Measurements from ENCODE around the gene KCTD15. TPM values are rescaled to one million over a fixed set of nuclear protein-coding genes. Genes with fewer than 3 reads are reported as not detected.

Gene KCTD15
- polyA plus RNA-seq, 1 donor (not counting 4 experiments of a cell fraction or from before 2014, with no cell fraction given) = 16.2 TPM

GRCh38 chr19:33808399-33808798, 11.7 kb downstream of the KCTD15 start:
- no peak overlapping the region for H2AFZ ChIP-seq (ENCODE audit: control insufficient read depth, low read length)
- no peaks in the 10 kb centered on the region for H3K9me3 ChIP-seq (ENCODE audit: control insufficient read depth, low read depth, low read length)
- H4K20me1 ChIP-seq (ENCODE audit: control insufficient read depth, extremely low read depth, insufficient read depth, low read length) = peaks cover 10% of the 10 kb centered on the region
- H3K4me2 ChIP-seq (ENCODE audit: control insufficient read depth, extremely low read depth, insufficient read depth, low read depth, low read length) = no peak overlapping the region
- FAIRE-seq (no peak), DNase-seq (ENCODE audit: low read depth, low spot score) (no peak)
- no peak for TF ChIP-seq EZH2 (IDR thresholded peaks at IDR 0.05; ENCODE audit: low read length)
- dilution Hi-C loops (cut with MboI; ENCODE audit: extremely low pct_ligation_motif_present, low sequenced_read_pairs) = no loop called here
- peaks cover 3% of the 10 kb centered on the region for H3K9me1 ChIP-seq (ENCODE audit: control insufficient read depth, extremely low read depth, insufficient read depth, low read length)
- peaks cover 24% of the 10 kb centered on the region for H3K4me1 ChIP-seq (ENCODE audit: control insufficient read depth, extremely low read depth, insufficient read depth, low read length)
- no peak overlapping the region for H3K4me3 ChIP-seq (ENCODE audit: control insufficient read depth in 2 of 3, extremely low read depth in 1 of 3, insufficient read depth in 2 of 3, low read depth in 1 of 3, low read length in 3 of 3)
- peaks cover 7 to 43% of the 10 kb centered on the region in 2 experiments for H3K36me3 ChIP-seq (ENCODE audit: control insufficient read depth in 2 of 2, extremely low read depth in 1 of 2, insufficient read depth in 2 of 2, low read length in 2 of 2)
- H3K27me3 ChIP-seq (ENCODE audit: control insufficient read depth, extremely low read depth, insufficient read depth, low read length) = no peaks in the 10 kb centered on the region
- H3K9ac ChIP-seq (ENCODE audit: control insufficient read depth, extremely low read depth, insufficient read depth, low read length) = no peak overlapping the region
- H3K27ac ChIP-seq (ENCODE audit: control insufficient read depth, insufficient read depth, low read length) = no peak overlapping the region
- peaks cover 7% of the 10 kb centered on the region for H3K79me2 ChIP-seq (ENCODE audit: control insufficient read depth, insufficient read depth, low read length)

- Histone ChIP-seq H3K9me3 (ENCODE audit: control insufficient read depth, low read depth, low read length) (no peaks in the 10 kb centered on the region), H4K20me1 (ENCODE audit: control insufficient read depth, extremely low read depth, insufficient read depth, low read length) (peaks cover 6% of the 10 kb centered on the region), H3K4me1 (ENCODE audit: control insufficient read depth, extremely low read depth, insufficient read depth, low read length) (peaks cover 13% of the 10 kb centered on the region), H3K9me1 (ENCODE audit: control insufficient read depth, extremely low read depth, insufficient read depth, low read length) (peaks cover 3% of the 10 kb centered on the region), H3K36me3 (ENCODE audit: control insufficient read depth in 2 of 2, extremely low read depth in 1 of 2, insufficient read depth in 2 of 2, low read length in 2 of 2) (peaks cover 7 to 41% of the 10 kb centered on the region in 2 experiments), H3K27me3 (ENCODE audit: control insufficient read depth, extremely low read depth, insufficient read depth, low read length) (no peaks in the 10 kb centered on the region), H3K79me2 (ENCODE audit: control insufficient read depth, insufficient read depth, low read length) (peaks cover 5% of the 10 kb centered on the region), H3K4me2 (ENCODE audit: control insufficient read depth, extremely low read depth, insufficient read depth, low read depth, low read length) (no peak overlapping the region), H3K27ac (ENCODE audit: control insufficient read depth, insufficient read depth, low read length) (no peak overlapping the region), H3K9ac (ENCODE audit: control insufficient read depth, extremely low read depth, insufficient read depth, low read length) (no peak overlapping the region), H2AFZ (ENCODE audit: control insufficient read depth, low read length) (no peak overlapping the region), H3K4me3 (ENCODE audit: control insufficient read depth in 2 of 3, extremely low read depth in 1 of 3, insufficient read depth in 2 of 3, low read depth in 1 of 3, low read length in 3 of 3) (no peak overlapping the region)
- FAIRE-seq (no peak), DNase-seq (ENCODE audit: low read depth, low spot score) (no peak)
- no peak for TF ChIP-seq EZH2 (IDR thresholded peaks at IDR 0.05; ENCODE audit: low read length)
- TF ChIP-seq CTCF (optimal IDR thresholded peaks at IDR 0.05 in 1 of 3, IDR thresholded peaks at IDR 0.05 in 1 of 3, conservative IDR thresholded peaks at IDR 0.05 in 1 of 3; ENCODE audit: extremely low read depth in 1 of 3, insufficient read depth in 2 of 3, low read length in 3 of 3) = no peak
- dilution Hi-C loops (cut with MboI; ENCODE audit: extremely low pct_ligation_motif_present, low sequenced_read_pairs) = no loop called here
Observed at GRCh38 chr19:33809960-33810359, 13.3 kb downstream of the KCTD15 start.

- peaks cover 13% of the 10 kb centered on the region for H3K4me1 ChIP-seq (ENCODE audit: control insufficient read depth, extremely low read depth, insufficient read depth, low read length)
- H3K4me3 ChIP-seq (ENCODE audit: control insufficient read depth in 2 of 3, extremely low read depth in 1 of 3, insufficient read depth in 2 of 3, low read depth in 1 of 3, low read length in 3 of 3) = no peak overlapping the region
- peaks cover 3% of the 10 kb centered on the region for H4K20me1 ChIP-seq (ENCODE audit: control insufficient read depth, extremely low read depth, insufficient read depth, low read length)
- peaks cover 2% of the 10 kb centered on the region for H3K79me2 ChIP-seq (ENCODE audit: control insufficient read depth, insufficient read depth, low read length)
- no peak overlapping the region for H2AFZ ChIP-seq (ENCODE audit: control insufficient read depth, low read length)
- H3K27me3 ChIP-seq (ENCODE audit: control insufficient read depth, extremely low read depth, insufficient read depth, low read length) = no peaks in the 10 kb centered on the region
- DNase-seq (ENCODE audit: low read depth, low spot score) (no peak), FAIRE-seq (no peak)
- peaks cover 3% of the 10 kb centered on the region for H3K9me1 ChIP-seq (ENCODE audit: control insufficient read depth, extremely low read depth, insufficient read depth, low read length)
- H3K4me2 ChIP-seq (ENCODE audit: control insufficient read depth, extremely low read depth, insufficient read depth, low read depth, low read length) = no peak overlapping the region
- H3K9me3 ChIP-seq (ENCODE audit: control insufficient read depth, low read depth, low read length) = no peaks in the 10 kb centered on the region
- no peak for TF ChIP-seq EZH2 (IDR thresholded peaks at IDR 0.05; ENCODE audit: low read length)
- TF ChIP-seq CTCF (optimal IDR thresholded peaks at IDR 0.05 in 1 of 3, IDR thresholded peaks at IDR 0.05 in 1 of 3, conservative IDR thresholded peaks at IDR 0.05 in 1 of 3; ENCODE audit: extremely low read depth in 1 of 3, insufficient read depth in 2 of 3, low read length in 3 of 3) = no peak
- no peak overlapping the region for H3K27ac ChIP-seq (ENCODE audit: control insufficient read depth, insufficient read depth, low read length)
- peaks cover 7 to 34% of the 10 kb centered on the region in 2 experiments for H3K36me3 ChIP-seq (ENCODE audit: control insufficient read depth in 2 of 2, extremely low read depth in 1 of 2, insufficient read depth in 2 of 2, low read length in 2 of 2)
- dilution Hi-C loops (cut with MboI; ENCODE audit: extremely low pct_ligation_motif_present, low sequenced_read_pairs) = no loop called here
- no peak overlapping the region for H3K9ac ChIP-seq (ENCODE audit: control insufficient read depth, extremely low read depth, insufficient read depth, low read length)
Observed at GRCh38 chr19:33810821-33811220, 14.2 kb downstream of the KCTD15 start.
